ENCODE measurements around the gene RNF187. TPM values are rescaled to one million over a fixed set of nuclear protein-coding genes. Genes with fewer than 3 reads are reported as not detected.
A peak's percentile ranks its signal among the peaks of the same experiment; 100 is the strongest.

RNF187 gene
- total RNA-seq, result 10 to 100 TPM; 55.6 to 99.6 (median 57.7) TPM

DNA sequence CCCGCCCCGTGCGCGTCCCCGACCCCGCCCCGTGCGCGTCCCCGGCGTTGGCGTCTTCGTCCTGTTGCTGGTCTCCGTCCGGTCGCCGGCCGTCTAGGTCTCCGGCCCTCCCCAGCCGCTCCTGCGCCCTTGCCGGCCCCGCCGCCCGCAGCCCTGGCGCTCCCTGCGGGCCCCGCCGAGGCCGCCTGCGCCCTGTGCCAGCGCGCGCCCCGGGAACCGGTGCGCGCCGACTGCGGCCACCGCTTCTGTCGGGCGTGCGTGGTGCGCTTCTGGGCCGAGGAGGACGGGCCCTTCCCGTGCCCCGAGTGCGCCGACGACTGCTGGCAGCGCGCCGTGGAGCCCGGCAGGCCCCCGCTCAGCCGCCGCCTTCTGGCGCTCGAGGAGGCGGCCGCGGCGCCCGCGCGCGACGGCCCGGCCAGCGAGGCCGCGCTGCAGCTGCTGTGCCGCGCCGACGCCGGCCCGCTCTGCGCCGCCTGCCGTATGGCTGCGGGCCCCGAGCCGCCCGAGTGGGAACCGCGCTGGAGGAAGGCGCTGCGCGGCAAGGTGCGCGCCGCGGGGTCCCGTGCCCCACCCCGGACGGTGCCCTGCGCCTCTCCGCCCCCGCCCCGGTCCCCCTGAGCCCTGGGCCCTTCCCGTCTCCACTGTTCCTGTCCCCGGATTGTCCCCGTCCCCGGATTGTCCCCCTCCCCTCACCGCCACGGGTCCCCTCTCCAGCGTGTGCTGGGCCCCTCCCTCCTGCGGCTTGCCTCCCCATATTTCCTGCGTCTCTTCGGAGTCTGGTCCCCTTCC, at the start of gene RNF187:
RNF187 (plus strand) TSS at position 47 of the 789 bp plus-strand sequence.
- Histone ChIP-seq H3K27me3 (no peaks in the 10 kb centered on the region), H3K4me1 (peaks cover 43% of the 10 kb centered on the region), H3K27ac (peak within 1 kb of the TSS; percentile 99), H3K4me3 (peak within 1 kb of the TSS; percentile 73), H3K9me3 (no peaks in the 10 kb centered on the region), H3K36me3 (peaks cover 20% of the 10 kb centered on the region)
- TF ChIP-seq POLR2A (IDR thresholded peaks at IDR 0.05), result peak in 1 of 2 donors; percentile 29
- TF ChIP-seq, protein P1, sequence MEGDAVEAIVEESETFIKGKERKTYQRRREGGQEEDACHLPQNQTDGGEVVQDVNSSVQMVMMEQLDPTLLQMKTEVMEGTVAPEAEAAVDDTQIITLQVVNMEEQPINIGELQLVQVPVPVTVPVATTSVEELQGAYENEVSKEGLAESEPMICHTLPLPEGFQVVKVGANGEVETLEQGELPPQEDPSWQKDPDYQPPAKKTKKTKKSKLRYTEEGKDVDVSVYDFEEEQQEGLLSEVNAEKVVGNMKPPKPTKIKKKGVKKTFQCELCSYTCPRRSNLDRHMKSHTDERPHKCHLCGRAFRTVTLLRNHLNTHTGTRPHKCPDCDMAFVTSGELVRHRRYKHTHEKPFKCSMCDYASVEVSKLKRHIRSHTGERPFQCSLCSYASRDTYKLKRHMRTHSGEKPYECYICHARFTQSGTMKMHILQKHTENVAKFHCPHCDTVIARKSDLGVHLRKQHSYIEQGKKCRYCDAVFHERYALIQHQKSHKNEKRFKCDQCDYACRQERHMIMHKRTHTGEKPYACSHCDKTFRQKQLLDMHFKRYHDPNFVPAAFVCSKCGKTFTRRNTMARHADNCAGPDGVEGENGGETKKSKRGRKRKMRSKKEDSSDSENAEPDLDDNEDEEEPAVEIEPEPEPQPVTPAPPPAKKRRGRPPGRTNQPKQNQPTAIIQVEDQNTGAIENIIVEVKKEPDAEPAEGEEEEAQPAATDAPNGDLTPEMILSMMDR (IDR thresholded peaks at IDR 0.05), result no peak
- peak; percentile 91 to 92 for DNase-seq (ENCODE audit: low spot score in 2 of 2)
- WGBS, result 0% methylated on average over 28 of the region's 113 CpGs

DNA sequence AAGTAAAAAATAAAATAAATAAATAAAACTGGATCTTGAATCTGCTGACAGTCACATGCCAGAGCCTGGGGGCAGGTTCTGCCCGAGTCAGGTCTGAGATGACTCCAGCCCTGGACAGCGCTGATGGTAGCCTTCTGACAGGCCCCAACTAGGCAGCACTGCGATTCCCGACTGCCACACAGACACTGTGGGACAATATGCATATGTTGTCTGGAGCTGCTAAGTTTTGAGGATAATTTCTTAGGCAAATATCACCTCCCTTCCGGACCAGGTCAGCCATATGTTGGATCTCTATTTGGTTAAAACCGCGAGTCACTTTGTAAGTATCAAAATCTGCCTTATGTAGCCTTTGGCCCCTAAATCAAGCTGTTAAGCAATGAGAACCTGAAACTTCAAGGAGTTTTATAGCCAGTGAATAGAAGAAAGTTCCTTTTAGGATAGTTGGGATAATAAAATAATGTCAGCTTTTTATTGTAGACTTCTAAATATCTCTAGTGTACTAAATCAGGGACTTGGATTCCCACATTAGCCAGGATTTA, 49.7 kb upstream of the RNF187 start:
- no peak overlapping the region for H3K27ac ChIP-seq
- H3K27me3 ChIP-seq, result peaks cover 29% of the 10 kb centered on the region
- no peaks in the 10 kb centered on the region for H3K9me3 ChIP-seq
- no peaks in the 10 kb centered on the region for H3K36me3 ChIP-seq
- peak in 1 of 2 donors; percentile 32 for DNase-seq (ENCODE audit: low spot score in 2 of 2)
- WGBS, result 78% methylated on average over 7 of the region's 7 CpGs
- no peak for TF ChIP-seq POLR2AphosphoS5 (IDR thresholded peaks at IDR 0.05)
- TF ChIP-seq POLR2A (IDR thresholded peaks at IDR 0.05), result no peak
- no peak for TF ChIP-seq EP300 (IDR thresholded peaks at IDR 0.05)
- TF ChIP-seq, protein P1 (IDR thresholded peaks at IDR 0.05), result no peak
- no peaks in the 10 kb centered on the region for H3K4me1 ChIP-seq
- no peak overlapping the region for H3K4me3 ChIP-seq

DNA sequence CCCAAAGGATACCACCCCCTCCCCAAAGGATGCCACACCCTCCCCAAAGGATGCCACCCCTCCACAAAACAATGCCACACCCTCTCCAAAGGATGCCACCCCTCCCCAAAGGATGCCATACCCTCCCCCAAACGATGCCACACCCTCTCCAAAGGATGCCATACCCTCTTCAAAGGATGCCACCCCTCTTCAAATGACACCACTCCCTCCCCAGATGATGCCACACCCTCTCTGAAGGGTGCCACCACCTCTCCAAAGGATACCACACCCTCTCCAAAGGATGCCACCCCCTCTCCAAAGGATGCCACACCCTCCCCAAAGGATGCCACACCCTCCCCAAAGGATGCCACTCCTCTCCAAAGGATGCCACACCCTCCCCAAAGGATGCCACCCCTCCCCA, 48.9 kb upstream of the RNF187 start:
- TF ChIP-seq, protein P1 (IDR thresholded peaks at IDR 0.05), result no peak
- TF ChIP-seq POLR2AphosphoS5 (IDR thresholded peaks at IDR 0.05), result no peak
- no peak for TF ChIP-seq POLR2A (IDR thresholded peaks at IDR 0.05)
- no peak for TF ChIP-seq EP300 (IDR thresholded peaks at IDR 0.05)
- 79% methylated on average over 1 of the region's 1 CpG for WGBS
- peaks cover 34% of the 10 kb centered on the region for H3K27me3 ChIP-seq
- H3K27ac ChIP-seq, result no peak overlapping the region
- DNase-seq (ENCODE audit: low spot score in 2 of 2), result peak in 1 of 2 donors; percentile 34
- H3K4me1 ChIP-seq, result no peaks in the 10 kb centered on the region
- no peaks in the 10 kb centered on the region for H3K9me3 ChIP-seq
- no peak overlapping the region for H3K4me3 ChIP-seq
- no peaks in the 10 kb centered on the region for H3K36me3 ChIP-seq

DNA sequence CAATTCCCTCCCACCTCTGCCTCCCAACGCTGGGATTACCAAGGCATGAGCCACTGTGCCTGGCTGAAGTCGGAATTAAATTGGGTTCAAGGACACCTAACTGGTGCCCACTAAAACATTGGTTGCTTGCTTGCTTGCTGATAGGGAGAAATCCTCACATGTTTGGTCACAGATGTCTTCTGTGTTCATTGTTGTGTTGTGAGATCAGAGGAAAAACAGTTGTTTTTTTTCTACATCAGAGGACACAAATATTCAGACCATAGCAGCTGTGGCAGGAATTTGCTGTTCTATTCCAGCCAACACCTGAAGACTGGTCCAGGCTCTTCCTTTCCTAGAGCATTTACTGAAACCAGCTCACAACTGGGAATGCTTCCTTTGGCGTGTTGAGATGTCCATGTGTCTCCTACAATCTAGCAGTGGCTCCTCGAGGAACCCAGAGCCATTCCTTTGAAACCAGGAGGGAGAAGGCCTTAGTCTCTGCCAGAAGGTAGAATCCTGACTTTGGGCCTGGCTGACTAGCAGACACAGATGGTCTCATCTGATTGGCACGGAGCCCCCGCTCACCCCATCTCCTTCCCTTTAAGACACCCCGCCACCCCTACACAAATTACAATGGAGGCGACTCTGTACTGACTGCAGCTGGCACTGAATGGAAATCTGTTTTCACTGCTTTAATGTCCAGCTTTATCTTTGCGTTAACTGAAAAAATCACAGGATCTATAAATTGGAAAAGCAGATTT, 46.3 kb upstream of the RNF187 start:
- H3K36me3 ChIP-seq, result no peaks in the 10 kb centered on the region
- no peak overlapping the region for H3K27ac ChIP-seq
- no peaks in the 10 kb centered on the region for H3K9me3 ChIP-seq
- no peak for TF ChIP-seq EP300 (IDR thresholded peaks at IDR 0.05)
- peak in 1 of 2 donors; percentile 43 for DNase-seq (ENCODE audit: low spot score in 2 of 2)
- no peak overlapping the region for H3K4me3 ChIP-seq
- peaks cover 53% of the 10 kb centered on the region for H3K27me3 ChIP-seq
- 94% methylated on average over 9 of the region's 9 CpGs for WGBS
- peaks cover 5% of the 10 kb centered on the region for H3K4me1 ChIP-seq

DNA sequence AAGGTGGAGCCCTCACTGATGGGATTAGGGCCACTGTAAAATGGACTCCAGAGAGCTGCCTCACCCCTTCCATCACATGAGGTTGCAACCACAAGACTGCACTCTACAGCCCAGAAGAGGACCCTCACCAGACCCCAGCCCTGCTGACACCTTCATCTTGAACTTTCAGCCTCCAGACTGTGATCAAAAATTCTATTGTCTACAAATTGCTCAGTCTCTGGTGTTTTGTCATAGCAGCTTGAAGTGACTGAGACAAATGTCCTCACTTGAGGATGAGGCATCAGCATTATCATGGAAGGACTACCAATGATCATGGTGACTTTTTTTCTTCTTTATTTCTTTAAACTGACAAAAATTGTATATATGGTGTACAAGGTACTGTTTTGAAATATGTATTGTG, 43.8 kb upstream of the RNF187 start:
- peaks cover 10% of the 10 kb centered on the region for H3K4me1 ChIP-seq
- DNase-seq (ENCODE audit: low spot score in 2 of 2), result no peak
- peaks cover 69% of the 10 kb centered on the region for H3K27me3 ChIP-seq
- H3K27ac ChIP-seq, result no peak overlapping the region
- TF ChIP-seq EP300 (IDR thresholded peaks at IDR 0.05) (no peak), POLR2AphosphoS5 (IDR thresholded peaks at IDR 0.05) (no peak), POLR2A (IDR thresholded peaks at IDR 0.05) (no peak)
- TF ChIP-seq, protein P1 (IDR thresholded peaks at IDR 0.05), result no peak
- H3K36me3 ChIP-seq, result no peaks in the 10 kb centered on the region
- no peak overlapping the region for H3K4me3 ChIP-seq
- H3K9me3 ChIP-seq, result no peaks in the 10 kb centered on the region
